OCI-LY7 (cell line): Measurements from ENCODE around the gene BAHCC1. TPM values are rescaled to one million over a fixed set of nuclear protein-coding genes. Genes with fewer than 3 reads are reported as not detected.

Experiments used
- BruUV-seq: library from RNA; stranded (reverse); fragments of 400-500 nt; replicated peaks from 2 replicates; lab custom pipeline; 2021; lab: Mats Ljungman, UMichigan
- CTCF ChIA-PET: fragments of 300-600 bp; sonication (Branson Sonifier 250); formaldehyde crosslinking; loops from one replicate; lab custom pipeline; 2022; ENCODE audit warnings: antibody characterized with exemption; ENCODE audit not compliant: unreplicated experiment; lab: Charles Lee
- POLR2A ChIA-PET: fragments of 300-600 bp; sonication (Branson Sonifier 250); formaldehyde crosslinking; loops from one replicate; lab custom pipeline; 2022; ENCODE audit warnings: antibody characterized with exemption; lab: Charles Lee
- DNase-seq: peaks from one replicate; pipeline ENCODE4 v3.0.0-alpha.2; 2015; ENCODE audit warnings: low spot score
- H2AFZ ChIP-seq: fragments of 200-600 bp; sonication (generic), shearing (Covaris generic); 2 replicates; pipeline ENCODE4 v1.6.1; 2014; ENCODE audit warnings: mild to moderate bottlenecking, antibody characterized with exemption, low read length, moderate library complexity
- H3K27ac ChIP-seq: fragments of 200-600 bp; sonication (generic); 2 replicates; pipeline ENCODE4 v1.5.1; 2014; ENCODE audit warnings: mixed run types, low read depth, mild to moderate bottlenecking, moderate library complexity, low read length, inconsistent platforms; ENCODE audit not compliant: poor library complexity, severe bottlenecking
- H3K36me3 ChIP-seq: fragments of 200-600 bp; sonication (generic); 2 replicates; pipeline ENCODE4 v1.6.1; 2014; ENCODE audit warnings: mild to moderate bottlenecking, antibody characterized with exemption, low read length, moderate library complexity, mixed read lengths; ENCODE audit not compliant: insufficient read depth
- H3K4me1 ChIP-seq: fragments of 200-600 bp; sonication (generic); 2 replicates; pipeline ENCODE4 v1.5.1; 2014; ENCODE audit warnings: mild to moderate bottlenecking, low read length; ENCODE audit not compliant: insufficient read depth, poor library complexity, severe bottlenecking
- H3K4me2 ChIP-seq: fragments of 200-600 bp; sonication (generic); 2 replicates; pipeline ENCODE4 v1.6.1; 2014; ENCODE audit warnings: mild to moderate bottlenecking, low read length
- H3K4me3 ChIP-seq: fragments of 200-600 bp; sonication (generic); 2 replicates; pipeline ENCODE4 v1.5.1; 2014; ENCODE audit warnings: mild to moderate bottlenecking, low read depth, low read length; ENCODE audit not compliant: poor library complexity, severe bottlenecking
- H3K79me2 ChIP-seq: fragments of 200-600 bp; sonication (generic); 2 replicates; pipeline ENCODE4 v1.6.1; 2016; ENCODE audit warnings: low read depth, mild to moderate bottlenecking, low read length, moderate library complexity, mixed read lengths; ENCODE audit not compliant: insufficient read depth
- H3K9me2 ChIP-seq: fragments of 200-600 bp; sonication (generic); 2 replicates; pipeline ENCODE4 v1.6.1; 2016; ENCODE audit warnings: mild to moderate bottlenecking, low read length, mixed read lengths; ENCODE audit not compliant: insufficient read depth
- H3K9me3 ChIP-seq: fragments of 200-600 bp; sonication (generic); 2 replicates; pipeline ENCODE4 v1.6.1; 2014; ENCODE audit warnings: mild to moderate bottlenecking, mixed run types, low read length, mixed read lengths
- H4K20me1 ChIP-seq: fragments of 200-600 bp; sonication (generic); 2 replicates; pipeline ENCODE4 v1.6.1; 2014; ENCODE audit warnings: mild to moderate bottlenecking, antibody characterized with exemption, low read length, moderate library complexity, mixed read lengths; ENCODE audit not compliant: insufficient read depth
- EZH2phosphoT487 ChIP-seq: fragments of 200-600 bp; sonication (generic); IDR thresholded peaks from 2 replicates; pipeline ENCODE4 v1.6.1; 2018; ENCODE audit warnings: low read depth, borderline replicate concordance, mild to moderate bottlenecking, mixed run types, antibody characterized with exemption, low read length, moderate library complexity, mixed read lengths
- intact Hi-C: fragments of 100-400 bp; cut with micrococcal nuclease; formaldehyde crosslinking; loops from one replicate; pipeline ENCODE4 v1.10.0; 2022; ENCODE audit not compliant: unreplicated experiment
- total RNA-seq, 2 experiments: library from RNA; depleted of rRNA in 1 of 2; stranded (reverse); fragments of >200 nt in 1 of 2; shearing (Covaris generic) in 1 of 2; gene quantifications; 2 replicates each; pipeline ENCODE4 v1.2.3, GENCODE V29; 2014 to 2022
- TF ChIP-seq, protein P1 (sequence below): fragments of 200-600 bp; sonication (generic); conservative IDR thresholded peaks from 2 replicates; pipeline ENCODE4 v1.5.1; 2014; ENCODE audit warnings: mild to moderate bottlenecking, antibody characterized with exemption, low read length, moderate library complexity, mixed read lengths

BAHCC1 gene
- total RNA-seq, 2 experiments from 2014 or later: 5.2 to 5.5 TPM

DNA sequence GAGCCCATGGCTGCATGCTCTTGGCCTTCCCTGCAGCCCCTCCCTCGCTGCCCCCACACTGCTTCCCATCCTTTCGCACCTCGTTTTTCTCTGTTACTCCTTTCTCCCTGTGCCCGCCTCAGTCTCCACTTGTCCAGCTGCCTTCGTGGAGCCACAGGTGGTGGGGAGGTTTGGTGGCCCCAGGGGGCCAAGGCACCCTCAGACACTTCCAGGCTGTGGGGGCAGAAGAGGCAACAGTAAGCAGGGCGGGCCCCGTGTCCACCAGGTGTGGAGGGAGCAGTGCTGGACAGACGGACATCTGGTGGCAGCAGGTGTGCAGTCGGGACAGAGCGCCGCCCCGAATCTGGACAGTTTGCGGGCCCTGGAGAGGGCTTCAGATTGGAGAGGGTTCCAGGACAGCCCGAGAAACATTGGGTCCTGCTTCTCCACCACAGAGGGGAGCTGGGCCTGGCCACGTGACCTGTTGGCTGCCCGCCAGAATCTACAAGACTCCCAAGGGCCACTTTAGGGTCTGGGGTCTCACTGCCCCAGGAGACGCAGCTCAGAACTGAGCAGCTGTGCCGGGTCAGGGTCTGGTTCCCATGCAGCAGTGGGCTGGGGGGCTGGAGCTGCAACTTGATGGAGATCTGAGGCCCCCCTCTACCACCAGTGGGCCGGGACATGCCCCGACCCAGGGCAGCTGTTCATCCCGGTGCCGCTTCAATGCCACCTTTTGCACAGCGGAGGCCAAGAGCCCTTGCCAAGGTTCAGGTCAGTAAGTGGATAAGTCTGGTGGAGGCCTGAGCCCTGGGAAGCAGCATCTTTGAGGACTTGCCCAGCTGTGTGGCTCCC lies 22.8 kb downstream of the BAHCC1 start:
- Histone ChIP-seq H3K4me2 (no peak overlapping the region), H3K36me3 (no peaks in the 10 kb centered on the region), H3K27ac (no peak overlapping the region), H3K4me3 (no peak overlapping the region), H2AFZ (no peak overlapping the region), H3K4me1 (no peaks in the 10 kb centered on the region), H4K20me1 (no peaks in the 10 kb centered on the region), H3K79me2 (no peaks in the 10 kb centered on the region), H3K9me3 (no peaks in the 10 kb centered on the region), H3K9me2 (no peaks in the 10 kb centered on the region)
- intact Hi-C loops: no loop called here
- no TSS peak for BruUV-seq
- ChIA-PET CTCF (no interaction called here), POLR2A (no interaction called here)
- DNase-seq: no peak
- TF ChIP-seq, protein P1, sequence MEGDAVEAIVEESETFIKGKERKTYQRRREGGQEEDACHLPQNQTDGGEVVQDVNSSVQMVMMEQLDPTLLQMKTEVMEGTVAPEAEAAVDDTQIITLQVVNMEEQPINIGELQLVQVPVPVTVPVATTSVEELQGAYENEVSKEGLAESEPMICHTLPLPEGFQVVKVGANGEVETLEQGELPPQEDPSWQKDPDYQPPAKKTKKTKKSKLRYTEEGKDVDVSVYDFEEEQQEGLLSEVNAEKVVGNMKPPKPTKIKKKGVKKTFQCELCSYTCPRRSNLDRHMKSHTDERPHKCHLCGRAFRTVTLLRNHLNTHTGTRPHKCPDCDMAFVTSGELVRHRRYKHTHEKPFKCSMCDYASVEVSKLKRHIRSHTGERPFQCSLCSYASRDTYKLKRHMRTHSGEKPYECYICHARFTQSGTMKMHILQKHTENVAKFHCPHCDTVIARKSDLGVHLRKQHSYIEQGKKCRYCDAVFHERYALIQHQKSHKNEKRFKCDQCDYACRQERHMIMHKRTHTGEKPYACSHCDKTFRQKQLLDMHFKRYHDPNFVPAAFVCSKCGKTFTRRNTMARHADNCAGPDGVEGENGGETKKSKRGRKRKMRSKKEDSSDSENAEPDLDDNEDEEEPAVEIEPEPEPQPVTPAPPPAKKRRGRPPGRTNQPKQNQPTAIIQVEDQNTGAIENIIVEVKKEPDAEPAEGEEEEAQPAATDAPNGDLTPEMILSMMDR: no peak

- no peak for TF ChIP-seq EZH2phosphoT487
- TF ChIP-seq, protein P1: no peak
- no peak for DNase-seq
- no peaks in the 10 kb centered on the region for H3K36me3 ChIP-seq
- H2AFZ ChIP-seq: no peak overlapping the region
- H3K4me1 ChIP-seq: no peaks in the 10 kb centered on the region
- H3K9me3 ChIP-seq: no peaks in the 10 kb centered on the region
- no peaks in the 10 kb centered on the region for H4K20me1 ChIP-seq
- ChIA-PET POLR2A (interaction anchor here (0.7 kb wide), 1 partner anchor 215 kb away, joined by 3 read pairs; no protein-coding TSS in a partner anchor), CTCF (no interaction called here)
- intact Hi-C loops: no loop called here
- H3K4me3 ChIP-seq: no peak overlapping the region
- BruUV-seq: no TSS peak
- H3K9me2 ChIP-seq: no peaks in the 10 kb centered on the region
- H3K27ac ChIP-seq: no peak overlapping the region
- H3K79me2 ChIP-seq: no peaks in the 10 kb centered on the region
- H3K4me2 ChIP-seq: no peak overlapping the region
These were observed 23.6 kb downstream of the BAHCC1 start for GRCh38 chr17:81418710-81419318.
